Limb (tissue), 2 donors: ENCODE results near the gene VASN.
"Not testable (repeated sequence)": the region's sequence is repeated elsewhere in the genome, so short reads cannot be mapped to it uniquely, and the experiment has no call there.

Source experiments
- DNase-seq, 2 donors: peaks; one replicate each; pipeline ENCODE4 v3.0.0-alpha.2; 2016; ENCODE audit errors: extremely low spot score in 2 of 2

VASN gene

GRCh38 chr16:4371357-4372000, at the start of gene VASN:
Gene VASN, plus strand, starts transcription at chr16:4371848. Its CDS starts 9,030 bp downstream, at chr16:4380878.
- DNase-seq = peak; percentile 57 to 88

DNA sequence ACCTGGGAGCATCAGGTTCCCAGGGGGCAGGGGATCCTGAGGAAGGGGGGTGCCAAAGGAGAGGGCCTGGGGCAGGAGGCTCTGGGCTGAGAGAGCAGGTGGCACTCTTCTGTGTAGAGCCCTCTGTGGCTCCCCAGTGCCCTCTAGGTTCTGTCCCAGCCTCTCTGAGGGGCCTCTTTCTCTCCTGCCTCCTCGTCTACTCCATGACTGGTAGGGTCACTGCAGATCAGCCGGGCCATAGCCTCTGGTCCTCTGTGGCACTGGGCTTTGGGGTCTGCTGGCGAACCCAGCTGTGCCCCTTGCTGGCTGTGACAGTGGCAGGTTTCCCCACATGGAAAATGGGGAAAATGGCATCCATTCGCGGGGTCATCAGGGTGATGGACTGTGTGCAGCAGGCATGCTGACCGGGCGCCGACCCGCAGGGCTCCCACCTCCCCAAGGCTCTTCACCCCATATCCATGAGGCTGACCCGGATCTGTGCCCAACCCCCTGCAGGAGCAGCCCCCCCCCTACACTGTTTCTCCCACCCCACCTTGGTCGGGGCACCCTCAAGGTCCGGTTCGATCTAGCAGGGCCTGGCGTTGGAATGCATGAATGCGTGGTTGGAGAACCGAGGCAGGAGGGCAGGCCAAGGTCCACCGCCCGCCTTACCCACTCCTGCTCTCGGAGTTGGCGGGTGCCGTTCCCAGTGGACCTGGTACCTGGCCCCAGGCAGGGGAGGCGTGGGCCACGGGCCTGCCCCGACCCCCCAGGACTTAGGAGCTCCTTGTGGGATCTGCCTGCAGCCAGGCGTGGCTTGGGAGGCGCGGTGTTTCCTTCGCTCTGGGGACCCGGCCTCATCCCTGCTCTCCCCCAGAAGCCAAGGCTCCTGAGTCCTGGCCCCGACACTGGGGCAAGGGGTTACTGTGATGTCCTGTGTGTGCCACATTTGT, 49.3 kb upstream of the VASN start:
- DNase-seq = no peak

- no peak for DNase-seq
Measured at GRCh38 chr16:4323071-4323844, 48.4 kb upstream of the VASN start.

- peak in 1 of 2 donors; percentile 33 for DNase-seq
Measured at GRCh38 chr16:4323845-4324488, 47.7 kb upstream of the VASN start.

- peak in 1 of 2 donors; percentile 43 for DNase-seq
Measured at GRCh38 chr16:4324492-4325252, 47.0 kb upstream of the VASN start.

GRCh38 chr16:4325253-4325758, 46.3 kb upstream of the VASN start:
- DNase-seq = no peak

DNA sequence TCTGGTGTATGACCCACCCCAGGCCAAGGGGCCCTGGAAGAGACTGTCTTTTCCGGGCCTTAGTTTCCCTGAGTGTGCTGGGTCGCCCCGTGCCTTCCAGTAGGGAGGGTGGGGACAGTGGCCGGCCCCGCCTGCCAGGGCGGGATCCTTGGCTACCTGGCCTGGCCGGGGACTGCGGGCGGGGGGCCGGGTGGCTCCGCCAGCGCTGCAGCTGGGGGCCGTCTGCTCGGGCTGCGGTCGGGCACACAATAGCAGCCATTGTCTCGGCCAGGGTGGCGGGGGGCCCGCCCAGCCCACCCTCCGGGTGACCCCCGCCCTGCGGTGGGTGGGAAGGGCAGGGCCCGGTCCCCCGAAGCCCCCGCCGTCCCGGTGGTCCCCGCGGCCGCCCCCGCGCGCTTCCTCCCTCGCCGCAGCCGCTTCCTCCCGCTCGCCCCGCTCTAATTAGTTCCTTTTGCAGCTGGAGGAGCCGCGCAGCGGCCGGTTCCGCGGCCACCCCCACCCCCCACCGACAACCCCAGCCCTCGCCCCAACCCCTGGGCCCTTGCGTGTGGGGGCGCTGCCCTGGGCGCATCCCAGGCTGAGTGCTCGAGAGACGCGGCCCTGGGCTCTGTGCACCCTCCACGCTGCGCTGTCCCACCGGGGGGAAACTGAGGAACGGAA, 44.1 kb upstream of the VASN start:
- DNase-seq = no peak

DNA sequence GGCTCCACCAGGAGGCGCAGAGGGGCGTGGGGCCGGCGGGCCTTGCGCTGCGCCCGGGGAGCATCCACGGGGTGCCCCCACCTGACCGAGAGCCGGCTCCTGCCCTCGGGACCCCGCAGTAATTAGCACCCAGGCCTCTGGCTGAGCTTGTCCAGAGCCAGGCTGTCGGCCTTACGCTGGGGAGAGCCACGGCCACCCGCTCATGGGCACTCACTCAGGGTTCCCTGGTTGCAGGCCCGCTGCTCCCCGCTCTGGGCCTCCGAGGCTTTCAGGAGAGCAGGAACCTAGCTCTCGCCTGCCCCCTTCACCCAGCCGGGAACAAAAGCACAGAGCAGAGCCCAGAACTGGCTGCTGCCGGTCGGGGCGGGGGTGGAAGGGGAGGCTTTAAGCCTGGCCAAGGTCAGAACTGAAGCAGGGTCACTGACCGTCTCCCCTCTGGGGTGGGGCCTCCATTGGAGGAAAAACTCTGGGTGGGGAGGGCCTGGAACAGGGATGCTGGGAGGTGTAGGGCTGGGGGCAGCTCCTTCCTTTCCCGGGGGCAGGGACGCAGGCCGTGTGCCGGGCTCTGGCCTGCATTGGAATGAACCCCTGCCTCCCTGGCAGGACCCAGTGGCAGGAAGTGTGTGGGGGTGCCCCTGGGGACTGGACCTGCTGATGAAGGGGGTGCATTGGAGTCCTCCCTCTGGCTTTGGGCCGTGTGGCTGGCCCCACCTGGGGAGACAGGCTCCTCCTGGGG, 43.4 kb upstream of the VASN start:
- DNase-seq = peak; percentile 74 to 87

GRCh38 chr16:4328782-4329775, 42.6 kb upstream of the VASN start:
- DNase-seq = peak in 1 of 2 donors; percentile 26

GRCh38 chr16:4330277-4330874, 41.3 kb upstream of the VASN start:
- DNase-seq = peak; percentile 33 to 79

DNA sequence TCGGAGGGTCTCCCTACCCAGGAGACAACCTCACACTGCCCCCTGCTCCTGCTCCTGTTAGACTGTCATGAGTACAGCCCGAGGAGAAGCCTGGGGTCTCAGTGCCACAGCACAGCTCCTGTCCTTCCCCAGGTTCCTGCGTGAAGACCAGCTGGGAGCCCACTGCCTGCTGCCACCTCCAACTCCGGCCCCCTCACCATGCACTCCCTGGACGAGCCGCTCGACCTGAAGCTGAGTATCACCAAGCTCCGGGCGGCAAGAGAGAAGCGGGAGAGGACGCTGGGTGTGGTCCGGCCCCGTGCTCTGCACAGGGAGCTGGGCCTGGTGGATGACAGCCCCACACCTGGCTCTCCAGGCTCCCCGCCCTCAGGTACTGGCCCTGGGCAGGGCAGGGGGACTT, 39.6 kb upstream of the VASN start:
- DNase-seq = no peak

DNA sequence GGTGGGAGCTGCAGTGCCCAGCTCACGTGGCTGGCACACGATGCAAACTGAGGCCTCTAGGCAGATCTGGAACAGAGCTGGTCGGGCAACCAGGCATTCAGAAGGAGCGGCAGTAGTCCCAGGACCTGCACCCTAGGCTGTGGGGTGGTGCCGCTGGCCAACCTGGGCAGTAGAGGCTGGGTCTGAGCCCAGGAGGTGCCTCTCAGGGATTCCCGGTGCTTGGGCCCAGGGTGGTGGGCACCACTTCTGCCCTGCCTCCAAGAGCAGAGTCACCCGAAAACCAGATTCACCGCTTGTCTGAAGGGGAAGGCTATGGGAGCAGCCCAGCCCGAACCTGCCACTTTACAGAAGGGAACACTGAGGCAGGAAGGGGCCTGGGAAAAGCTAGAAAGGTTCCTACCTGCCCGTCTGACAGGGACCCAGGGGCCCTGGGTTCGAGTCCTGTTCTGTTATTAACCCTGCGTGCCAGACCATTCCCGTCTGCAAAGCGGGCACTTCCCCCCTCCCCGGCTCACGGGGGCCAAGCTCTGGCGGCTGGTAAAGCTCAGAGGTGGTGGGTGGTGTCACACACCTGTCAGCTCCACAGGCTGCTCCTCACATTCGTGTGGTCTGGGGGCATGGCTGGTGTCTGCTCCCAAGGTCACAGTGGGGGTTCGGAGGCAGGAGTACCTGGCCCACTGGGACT, 38.9 kb upstream of the VASN start:
- no peak for DNase-seq

DNA sequence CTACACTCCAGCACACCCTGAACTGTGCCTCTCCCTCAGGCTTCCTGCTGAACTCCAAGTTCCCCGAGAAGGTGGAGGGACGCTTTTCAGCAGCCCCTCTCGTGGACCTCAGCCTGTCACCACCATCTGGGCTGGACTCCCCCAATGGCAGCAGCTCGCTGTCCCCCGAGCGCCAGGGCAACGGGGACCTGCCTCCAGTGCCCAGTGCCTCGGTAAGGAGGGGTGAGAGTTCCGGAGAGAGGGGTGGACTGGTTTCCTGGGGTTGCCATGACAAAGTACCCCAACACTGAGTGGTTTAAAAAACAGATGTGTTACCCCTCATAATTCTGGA, 38.4 kb upstream of the VASN start:
- DNase-seq = no peak

GRCh38 chr16:4333714-4334113, 37.9 kb upstream of the VASN start:
- DNase-seq = not testable (repeated sequence)

DNA sequence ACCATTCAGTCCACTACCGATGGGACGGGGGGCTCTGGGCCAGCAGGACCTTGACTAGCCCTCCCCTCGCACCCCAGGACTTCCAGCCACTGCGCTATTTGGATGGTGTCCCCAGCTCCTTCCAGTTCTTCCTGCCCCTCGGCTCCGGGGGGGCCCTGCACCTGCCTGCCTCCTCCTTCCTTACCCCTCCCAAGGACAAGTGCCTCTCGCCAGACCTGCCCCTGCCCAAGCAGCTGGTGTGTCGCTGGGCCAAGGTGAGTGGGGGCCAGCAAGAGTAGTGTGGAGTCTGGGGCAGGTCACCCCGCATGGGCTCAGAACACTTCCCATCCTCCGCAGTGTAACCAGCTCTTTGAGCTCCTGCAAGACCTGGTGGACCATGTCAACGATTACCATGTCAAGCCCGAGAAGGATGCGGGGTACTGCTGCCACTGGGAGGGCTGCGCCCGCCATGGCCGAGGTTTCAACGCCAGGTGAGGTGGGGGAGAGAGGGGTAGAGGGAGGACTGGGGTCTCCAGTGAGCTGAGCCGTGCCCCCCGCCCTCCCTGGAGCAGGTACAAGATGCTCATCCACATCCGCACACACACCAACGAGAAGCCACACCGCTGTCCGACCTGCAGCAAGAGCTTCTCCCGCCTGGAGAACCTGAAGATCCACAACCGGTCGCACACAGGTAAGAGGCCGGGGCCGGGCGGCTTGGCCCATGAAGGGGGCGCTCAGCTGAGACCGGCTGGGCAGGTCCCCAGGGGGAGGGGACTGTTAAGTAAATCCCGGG, 36.7 kb upstream of the VASN start:
- no peak for DNase-seq
